GM19193 (cell line): ENCODE data around the gene CREBBP.

Source experiments
- POLR2A ChIP-seq: IDR thresholded peaks from 4 replicates; pipeline ENCODE4 v1.6.1; 2011; ENCODE audit not compliant: insufficient read depth, insufficient read length; ENCODE audit errors: extremely low read depth

CREBBP gene

DNA sequence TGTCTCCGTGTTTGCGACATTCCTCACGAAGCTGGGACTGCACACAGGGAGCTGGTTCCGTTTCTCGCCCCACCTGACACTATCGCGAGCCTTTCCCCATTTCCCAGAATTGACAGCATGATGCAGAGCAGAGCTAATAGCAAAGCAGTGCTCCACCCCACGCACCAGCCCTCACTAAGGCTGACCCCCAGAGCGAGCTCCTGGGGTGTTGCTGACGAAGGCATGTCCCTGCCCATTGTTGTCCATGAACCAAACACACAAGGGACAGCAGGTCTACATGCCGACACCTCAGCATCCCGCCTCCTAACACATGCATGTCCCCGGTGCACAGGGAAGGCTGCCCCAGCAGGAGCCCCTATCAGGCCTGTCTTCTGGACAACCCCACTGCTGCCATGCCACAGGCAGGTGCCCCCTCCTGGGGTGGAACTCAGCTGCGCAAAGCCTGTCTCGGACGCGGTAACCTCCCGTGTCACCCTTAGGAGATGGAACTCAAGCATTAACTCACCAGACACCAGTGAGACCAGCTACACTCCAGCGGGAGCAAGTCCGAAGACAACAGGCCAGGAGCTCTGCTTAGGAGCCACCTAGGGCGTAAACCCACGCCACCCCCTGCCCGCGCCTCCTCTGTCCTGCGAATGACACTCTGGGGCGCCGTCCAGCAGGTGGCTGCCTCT, 146.3 kb downstream of the CREBBP start:
- no peak for TF ChIP-seq POLR2A

DNA sequence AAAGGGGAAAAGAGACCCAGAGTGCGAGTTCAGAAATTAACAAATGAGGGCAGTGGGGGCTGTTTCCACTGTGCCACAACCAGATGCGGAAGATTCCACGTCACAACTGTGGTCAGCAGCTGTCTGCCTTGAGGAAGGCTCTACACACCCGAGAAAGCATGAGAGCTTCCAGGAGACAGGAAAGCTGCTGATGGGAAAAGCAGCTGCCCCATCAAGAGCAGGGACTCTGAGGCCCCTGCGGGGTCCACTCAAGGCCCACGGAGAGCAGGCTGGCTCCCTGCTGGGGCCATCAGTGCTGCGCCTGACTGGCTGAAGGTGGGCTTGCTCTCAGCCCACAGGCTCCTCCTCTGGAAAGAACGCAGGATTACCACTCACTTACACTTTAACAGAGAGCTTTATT, 148.3 kb downstream of the CREBBP start:
- no peak for TF ChIP-seq POLR2A

DNA sequence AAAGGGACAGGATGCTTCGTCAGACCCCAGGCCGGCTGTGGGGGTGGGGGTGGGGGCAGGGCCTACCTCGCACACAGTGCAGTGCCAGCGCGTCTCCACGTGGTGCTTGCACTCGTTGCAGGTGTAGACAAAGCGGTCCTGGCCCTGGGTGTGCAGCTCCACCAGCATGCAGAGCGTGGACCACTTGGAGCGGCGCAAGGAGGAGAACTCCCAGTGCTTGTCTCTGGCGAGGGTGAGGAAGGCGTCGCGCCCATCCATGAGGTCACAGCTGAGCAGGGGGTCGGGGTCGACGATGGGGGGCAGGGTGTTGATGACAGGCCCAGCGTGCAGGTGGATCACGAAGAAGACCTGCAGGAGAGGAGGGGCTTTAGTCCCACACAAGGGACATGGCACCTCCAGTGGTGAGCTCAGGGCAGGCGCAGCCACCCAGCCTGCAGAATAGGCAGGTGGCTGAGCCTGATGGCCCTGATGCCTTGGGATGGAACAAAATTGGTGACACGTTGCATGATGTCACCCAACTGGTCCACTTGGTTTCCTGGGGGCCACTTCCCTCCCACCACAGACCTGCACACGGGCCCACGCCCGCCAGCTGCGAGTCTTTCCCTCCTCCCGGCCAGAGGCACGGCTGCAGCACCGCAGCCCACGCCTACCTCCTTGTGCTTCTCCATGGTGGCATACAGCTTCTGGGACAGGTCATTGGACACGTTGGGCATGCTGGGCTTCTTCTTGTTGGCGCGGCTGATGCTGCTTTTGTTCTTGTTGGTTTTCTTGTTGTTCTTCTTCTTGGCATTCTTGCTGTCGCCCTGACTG, 149.2 kb downstream of the CREBBP start:
- no peak for TF ChIP-seq POLR2A

DNA sequence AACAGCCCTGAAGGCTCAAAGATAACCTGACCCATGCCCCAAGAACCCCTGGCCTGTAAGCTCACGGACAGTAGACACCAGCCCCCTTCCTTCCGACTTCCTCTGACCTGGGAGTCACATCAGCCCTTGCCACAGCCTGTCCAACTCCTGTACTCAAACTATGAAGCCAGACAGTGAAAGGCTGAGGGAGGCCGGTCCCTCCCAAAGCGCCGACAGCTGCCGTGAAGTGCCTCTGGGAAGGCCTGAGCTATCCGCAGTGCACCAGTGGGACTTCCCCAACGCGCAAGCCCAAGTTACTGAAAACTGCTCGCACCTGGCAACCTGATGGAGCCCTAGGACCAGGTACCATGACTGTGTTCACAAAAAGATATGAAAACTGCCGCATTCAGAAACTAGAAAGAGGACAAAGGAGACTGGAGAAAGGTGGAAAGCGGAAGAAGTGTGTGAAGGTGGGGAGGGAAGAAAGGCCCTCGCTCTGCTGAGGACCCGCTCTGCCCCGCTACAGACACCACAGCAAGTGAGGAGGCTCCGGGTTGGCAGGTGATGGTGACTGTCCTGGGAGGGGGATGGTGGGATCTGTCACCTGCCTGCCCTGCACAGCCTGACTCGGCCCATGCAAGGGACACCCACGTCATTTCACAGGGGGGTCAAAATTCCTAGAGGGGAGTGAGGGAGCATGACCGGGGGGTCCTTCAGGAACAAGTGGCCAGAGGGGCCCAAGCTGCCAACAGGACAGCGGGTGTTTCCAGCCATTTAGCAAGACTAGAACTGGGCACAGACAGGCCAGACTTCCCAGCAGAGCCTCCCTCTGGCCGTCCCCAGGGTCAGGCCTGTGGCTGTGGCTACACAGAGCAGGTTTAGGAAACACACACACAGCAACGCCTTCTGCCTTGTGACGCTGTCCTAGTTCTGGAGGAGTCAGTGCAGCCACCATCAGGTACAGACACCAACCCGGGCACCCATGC, 150.1 kb downstream of the CREBBP start:
- TF ChIP-seq POLR2A: no peak

DNA sequence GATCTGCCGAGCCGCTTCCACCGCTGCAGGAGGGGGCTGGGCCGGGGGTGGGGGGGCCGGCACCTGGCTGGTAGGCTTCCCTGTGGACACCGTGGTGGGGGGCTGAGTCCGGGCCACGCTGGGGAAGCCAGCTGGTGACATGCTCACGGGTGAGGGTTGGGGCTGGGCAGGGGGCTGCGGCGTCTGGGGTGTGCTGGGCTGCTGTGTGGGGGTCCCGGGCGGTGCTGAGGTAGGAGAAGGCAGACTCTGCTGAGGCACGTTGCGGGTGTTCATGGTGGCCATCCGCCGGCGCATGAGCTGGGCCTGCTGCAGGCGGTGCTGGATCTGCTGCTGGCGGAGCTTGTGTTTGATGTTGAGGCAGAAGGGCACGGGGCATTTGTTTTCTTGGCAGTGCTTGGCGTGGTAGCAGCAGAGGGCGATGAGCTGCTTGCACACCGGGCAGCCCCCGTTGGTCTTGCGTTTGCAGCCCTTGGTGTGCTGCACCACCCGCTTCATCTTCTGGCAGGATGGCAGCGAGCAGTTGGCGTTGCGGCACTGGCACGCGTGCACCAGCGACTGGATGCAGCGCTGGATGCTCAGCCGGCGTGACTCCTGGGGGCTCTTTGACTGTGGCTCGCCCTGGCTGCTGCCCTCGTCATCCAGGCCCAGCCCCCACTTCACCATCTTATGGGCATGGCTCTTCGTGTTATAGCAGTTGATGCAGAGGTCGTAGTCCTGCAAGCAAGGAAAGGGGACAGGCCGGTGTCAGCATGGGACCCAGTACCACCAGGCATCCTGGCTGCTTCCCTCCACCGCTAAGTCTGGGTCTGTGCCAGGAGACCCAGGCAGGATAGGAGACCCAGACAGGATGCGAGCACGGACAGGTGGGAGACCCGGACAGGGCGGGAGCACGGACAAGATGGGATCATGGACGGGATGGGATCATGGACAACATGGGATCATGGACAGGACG, 151.1 kb downstream of the CREBBP start:
- TF ChIP-seq POLR2A: no peak

DNA sequence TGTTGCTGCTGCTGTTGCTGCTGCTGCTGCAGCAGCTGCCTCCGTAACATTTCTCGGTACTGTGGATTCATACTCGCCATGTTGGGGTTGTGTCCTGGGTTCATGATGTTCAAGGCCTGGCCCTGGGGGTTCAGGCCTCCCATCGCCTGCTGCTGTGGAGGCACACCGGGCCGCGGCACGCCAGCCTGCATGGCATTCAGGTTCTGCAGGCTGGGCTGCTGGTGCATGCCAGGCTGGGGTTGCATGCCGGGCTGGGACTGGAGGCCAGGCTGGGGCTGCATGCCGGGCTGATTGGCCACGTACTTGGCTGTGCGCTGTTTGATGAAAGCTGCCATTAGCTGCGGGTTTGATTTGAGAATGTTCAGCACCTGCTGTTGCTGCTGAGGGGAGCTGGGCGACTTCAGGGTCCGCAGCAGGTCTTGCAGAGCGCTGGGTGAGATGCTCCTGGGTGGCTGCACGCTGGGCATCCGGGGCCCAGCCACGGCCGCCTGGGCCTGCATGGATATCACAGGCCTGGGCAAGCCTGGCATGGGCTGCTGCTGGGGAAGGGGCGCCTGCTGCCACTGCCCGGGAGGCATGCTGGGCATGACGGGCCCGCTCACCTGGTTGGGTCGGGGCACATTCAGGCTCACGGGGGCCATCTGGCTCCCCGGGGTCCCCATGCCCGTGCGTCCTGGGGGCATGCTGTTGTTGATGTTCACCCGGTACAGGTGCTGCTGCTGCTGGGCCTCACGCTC, 151.9 kb downstream of the CREBBP start:
- TF ChIP-seq POLR2A: no peak

DNA sequence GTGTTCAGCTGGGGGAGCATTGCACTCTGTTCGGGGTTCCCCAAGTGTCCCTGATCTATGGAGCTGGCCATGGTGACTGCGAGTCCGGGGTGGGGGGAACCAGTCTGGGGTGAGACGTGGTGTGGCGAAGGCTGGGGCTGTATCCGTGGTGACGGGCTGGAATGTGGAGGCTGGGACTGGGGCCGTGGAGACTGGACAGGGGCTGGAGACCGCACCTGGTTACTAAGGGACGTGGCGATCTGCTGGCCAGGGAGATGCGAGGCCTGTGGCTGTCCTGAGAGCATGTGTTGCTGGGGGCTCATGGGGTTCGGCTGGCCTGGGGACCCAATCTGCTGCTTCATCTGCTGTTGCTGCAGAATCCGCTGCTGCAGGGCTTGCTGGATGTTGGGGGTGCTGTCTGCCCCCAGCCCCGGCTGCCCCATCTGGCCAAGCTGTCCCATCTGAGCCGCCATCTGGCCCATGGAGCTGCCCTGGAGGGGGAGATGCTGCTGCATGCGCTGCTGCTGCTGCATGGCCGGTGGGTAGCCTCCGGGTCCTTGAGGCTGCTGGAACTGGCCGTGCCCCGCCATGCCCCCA, 152.6 kb downstream of the CREBBP start:
- no peak for TF ChIP-seq POLR2A

DNA sequence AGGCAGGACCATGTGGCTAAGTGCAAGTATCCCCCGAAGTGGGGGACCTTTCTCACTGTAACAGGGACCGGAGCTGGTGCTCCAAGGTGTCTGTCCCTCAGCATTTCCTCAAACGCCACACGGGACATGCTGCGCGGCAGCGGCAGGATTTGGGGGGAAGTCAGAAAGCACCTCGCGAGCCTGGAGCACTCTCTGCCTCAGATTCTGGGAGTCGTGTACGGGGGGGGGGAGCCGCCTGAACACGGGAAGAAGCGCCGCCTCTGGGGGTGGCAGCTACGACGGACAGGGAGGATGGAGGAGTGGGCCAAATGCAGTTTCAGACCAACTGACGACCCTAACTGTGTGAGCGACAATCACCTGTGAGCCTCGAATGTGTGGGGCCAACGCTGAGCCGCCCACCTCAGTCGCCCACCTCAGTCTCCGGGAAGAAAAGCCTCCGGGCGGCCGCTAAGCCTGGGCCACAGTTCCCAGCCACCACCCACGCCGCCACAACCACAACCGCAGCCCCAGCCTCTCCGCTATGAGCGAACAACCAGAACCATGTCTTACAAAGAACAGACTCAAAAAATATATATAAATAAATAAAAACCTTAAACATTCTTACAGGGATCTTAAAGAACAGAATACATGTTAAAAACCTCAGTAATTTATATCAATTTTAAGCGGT, 154.4 kb downstream of the CREBBP start:
- no peak for TF ChIP-seq POLR2A

DNA sequence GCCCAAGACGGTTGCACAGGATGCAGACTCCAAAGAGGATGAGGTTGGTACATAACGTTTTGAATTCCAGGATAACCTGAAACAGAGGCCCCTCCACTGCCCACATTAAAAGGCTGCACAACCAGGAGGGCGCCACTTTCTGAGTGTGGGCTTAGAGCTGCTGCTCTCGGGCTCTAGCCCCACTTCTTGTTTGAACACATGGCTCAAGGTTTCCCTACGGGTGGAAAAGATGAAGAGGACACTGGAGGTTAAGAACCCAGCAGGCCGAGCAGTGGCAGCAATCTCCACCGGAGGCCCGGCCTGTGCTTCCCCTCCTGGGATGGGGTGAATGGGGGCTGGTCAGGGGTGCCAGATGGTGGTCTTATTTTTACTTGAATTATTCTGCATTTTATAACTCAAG, 155.2 kb downstream of the CREBBP start:
- TF ChIP-seq POLR2A: no peak

DNA sequence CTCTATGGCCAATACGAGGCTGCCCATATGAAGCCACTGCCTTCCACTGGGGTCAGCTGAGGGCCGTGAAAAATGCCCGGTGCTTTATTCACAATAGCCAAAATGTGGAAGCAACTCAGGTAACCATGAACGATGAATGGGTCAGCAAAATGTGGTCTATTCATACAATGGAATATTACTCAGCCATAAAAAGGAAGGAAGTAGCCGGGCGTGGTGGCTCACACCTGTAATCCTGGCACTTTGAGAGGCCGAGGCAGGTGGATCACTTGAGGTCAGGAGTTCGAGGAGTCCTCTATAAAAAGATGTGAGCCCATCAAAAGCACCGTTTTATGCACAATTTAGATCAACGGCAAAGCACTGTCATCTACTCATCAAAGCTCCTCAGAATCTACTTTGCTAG, 158.0 kb downstream of the CREBBP start:
- TF ChIP-seq POLR2A: no peak

DNA sequence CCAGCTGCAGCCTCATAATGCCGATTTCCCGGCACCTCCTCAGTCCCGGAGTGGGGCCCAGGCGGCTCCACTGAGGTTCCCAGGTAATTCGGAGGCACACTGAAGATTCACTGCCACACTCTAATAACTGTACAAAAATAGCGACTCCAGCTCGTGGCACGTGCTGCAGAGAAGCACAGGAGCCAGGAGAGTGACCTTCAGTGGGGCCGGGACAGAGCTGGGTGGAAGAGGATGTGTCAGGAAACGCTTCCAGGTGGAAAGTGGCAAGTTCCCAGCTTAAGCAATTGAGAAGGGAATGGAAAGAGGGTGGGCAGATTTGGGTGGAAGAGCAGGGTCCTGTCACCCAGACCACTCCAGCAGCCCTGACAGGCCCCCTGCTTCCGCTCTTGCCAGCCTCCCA, 160.1 kb downstream of the CREBBP start:
- TF ChIP-seq POLR2A: no peak

DNA sequence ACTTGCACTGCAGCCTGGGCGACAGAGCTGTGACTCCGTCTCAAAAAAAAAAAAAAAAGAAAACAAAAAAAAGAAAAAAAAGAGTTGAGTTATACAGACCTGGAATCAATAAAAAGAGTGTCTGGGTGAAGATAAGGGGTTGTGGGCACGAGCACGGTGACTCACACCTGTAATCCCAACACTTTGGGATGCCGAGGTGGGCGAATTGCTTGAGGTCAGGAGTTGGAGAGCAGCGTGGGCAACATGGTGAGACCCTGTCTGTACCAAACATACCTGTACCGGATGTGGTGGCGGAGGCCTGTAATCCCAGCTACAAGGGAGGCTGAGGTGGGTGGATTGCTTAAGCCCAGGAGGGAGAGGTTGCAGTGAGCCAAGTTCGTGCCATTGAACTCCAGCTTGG, 161.9 kb downstream of the CREBBP start:
- no peak for TF ChIP-seq POLR2A

DNA sequence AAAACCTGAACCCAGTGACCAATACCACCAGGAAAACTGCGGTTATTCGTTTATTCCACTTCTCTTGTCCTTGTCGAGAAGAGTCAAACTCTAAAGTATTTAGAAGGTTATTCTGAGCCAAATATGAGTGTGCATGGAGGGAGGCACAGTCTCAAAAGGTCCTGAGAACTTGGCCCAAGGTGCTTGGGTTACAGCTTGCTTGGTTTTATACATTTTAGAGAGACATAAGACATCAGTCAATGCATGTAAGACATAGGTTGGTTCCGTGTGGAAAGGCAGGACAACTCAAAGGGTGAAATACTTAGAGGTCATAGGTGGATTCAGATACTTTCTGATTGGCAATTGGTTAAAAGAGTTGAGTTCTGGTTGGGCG, 162.5 kb downstream of the CREBBP start:
- no peak for TF ChIP-seq POLR2A
